ENCODE measurements around the gene ERAP2. TPM values are rescaled to one million over a fixed set of nuclear protein-coding genes. Genes with fewer than 3 reads are reported as not detected.

The ERAP2 gene
- total and polyA plus RNA-seq, 10 of the 15 experiments (the other 5 are each of a cell fraction or from before 2014, with no cell fraction given), result 4.0 to 28.7 (median 11.7) TPM

DNA sequence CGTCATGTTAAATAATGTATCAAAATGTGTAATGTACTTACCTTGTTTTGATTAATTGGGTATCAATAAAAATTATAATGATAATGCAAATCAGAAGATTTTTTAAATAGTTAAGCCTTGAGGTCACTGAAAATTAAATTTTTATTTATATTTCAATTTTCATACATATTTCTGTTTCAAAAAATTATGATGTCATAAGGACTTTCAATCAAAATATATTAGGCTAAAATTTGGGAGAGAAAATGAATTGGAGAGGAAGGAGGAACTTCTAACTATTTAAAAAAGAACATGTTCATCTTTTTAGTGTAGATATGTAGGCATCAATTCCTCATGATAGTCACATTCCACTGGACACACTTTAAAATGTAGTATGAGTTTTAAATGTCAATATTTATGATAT, 39.5 kb upstream of the ERAP2 start:
- Histone ChIP-seq H3K4me3 (no peak overlapping the region), H2AFZ (ENCODE audit: control insufficient read depth, low read depth, low read length) (no peak overlapping the region), H3K4me1 (ENCODE audit: control insufficient read depth, insufficient read depth, low read length) (peaks cover 5% of the 10 kb centered on the region; the same call in 1 of the 2 replicates), H3K9ac (ENCODE audit: control insufficient read depth, insufficient read depth, low read length) (no peak overlapping the region), H3K79me2 (ENCODE audit: control insufficient read depth, insufficient read depth, low read length) (no peaks in the 10 kb centered on the region), H3K27me3 (replicated peaks in 1 of 2; ENCODE audit: control insufficient read depth in 2 of 2, insufficient read depth in 2 of 2, low read length in 1 of 2) (no peaks in the 10 kb centered on the region), H3K27ac (ENCODE audit: control insufficient read depth, insufficient read depth) (no peak overlapping the region), H3K36me3 (ENCODE audit: control insufficient read depth in 2 of 2, insufficient read depth in 2 of 2, low read length in 1 of 2) (no peaks in the 10 kb centered on the region), H3K9me3 (replicated peaks; ENCODE audit: control insufficient read depth, insufficient read depth, low read length) (no peaks in the 10 kb centered on the region), H3K4me2 (ENCODE audit: control insufficient read depth, insufficient read depth) (no peak overlapping the region), H4K20me1 (ENCODE audit: control insufficient read depth, insufficient read depth) (no peaks in the 10 kb centered on the region)
- POLR2A ChIA-PET, result no interaction called here
- CTCF ChIA-PET, result interaction anchor here (0.8 kb wide), 1 partner anchor 75 kb away, joined by 3 read pairs; no protein-coding TSS in a partner anchor
- DNase-seq (ENCODE audit: low read depth, low spot score) (no peak), ATAC-seq (no peak), FAIRE-seq (no peak)
- intact Hi-C loops (cut with micrococcal nuclease; ENCODE audit: unreplicated experiment), result no loop called here
- SMC1A ChIA-PET (ENCODE audit: uncharacterized antibody, unreplicated experiment), result no interaction called here
- BruUV-seq (replicated peaks), result no TSS peak
- TF ChIP-seq, protein P1, sequence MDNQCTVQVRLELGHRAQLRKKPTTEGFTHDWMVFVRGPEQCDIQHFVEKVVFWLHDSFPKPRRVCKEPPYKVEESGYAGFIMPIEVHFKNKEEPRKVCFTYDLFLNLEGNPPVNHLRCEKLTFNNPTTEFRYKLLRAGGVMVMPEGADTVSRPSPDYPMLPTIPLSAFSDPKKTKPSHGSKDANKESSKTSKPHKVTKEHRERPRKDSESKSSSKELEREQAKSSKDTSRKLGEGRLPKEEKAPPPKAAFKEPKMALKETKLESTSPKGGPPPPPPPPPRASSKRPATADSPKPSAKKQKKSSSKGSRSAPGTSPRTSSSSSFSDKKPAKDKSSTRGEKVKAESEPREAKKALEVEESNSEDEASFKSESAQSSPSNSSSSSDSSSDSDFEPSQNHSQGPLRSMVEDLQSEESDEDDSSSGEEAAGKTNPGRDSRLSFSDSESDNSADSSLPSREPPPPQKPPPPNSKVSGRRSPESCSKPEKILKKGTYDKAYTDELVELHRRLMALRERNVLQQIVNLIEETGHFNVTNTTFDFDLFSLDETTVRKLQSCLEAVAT (IDR thresholded peaks at IDR 0.05), result no peak
- TF ChIP-seq IRF4 (IDR thresholded peaks at IDR 0.05; ENCODE audit: low read depth, low read length) (no peak), NFIC (IDR thresholded peaks at IDR 0.05; ENCODE audit: low read depth, low read length) (no peak), SIN3A (IDR thresholded peaks at IDR 0.05; ENCODE audit: low read depth, low read length) (no peak)
- in situ Hi-C loops (cut with MboI), result no loop called here
- RAD21 ChIA-PET (ENCODE audit: unreplicated experiment), result no interaction called here
- WGBS (ENCODE audit: insufficient coverage, insufficient replicate concordance, low lambda C conversion rate, missing lambda C conversion rate), result 100% methylated on average over 1 of the region's 1 CpG

DNA sequence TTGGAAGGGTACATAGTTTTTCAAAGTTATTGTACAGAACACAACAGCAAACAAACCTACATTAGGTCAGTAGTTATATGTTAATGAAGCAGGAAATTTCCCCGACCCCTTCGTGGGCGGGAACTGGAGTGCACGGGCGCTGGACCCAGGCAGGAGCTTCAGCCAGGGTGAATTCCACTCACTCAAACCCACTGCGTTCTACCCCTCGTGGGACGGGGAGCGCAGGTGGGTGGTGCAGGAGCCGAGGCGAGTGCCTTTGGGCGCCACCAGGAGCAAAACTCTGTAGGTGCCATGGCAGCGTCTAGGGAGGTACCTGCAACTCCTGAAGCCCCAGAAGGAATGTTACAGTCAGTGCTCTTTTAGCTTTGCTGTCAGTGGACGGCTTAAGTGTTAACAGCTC, 39.0 kb upstream of the ERAP2 start:
- no TSS peak for BruUV-seq (replicated peaks)
- SMC1A ChIA-PET (ENCODE audit: uncharacterized antibody, unreplicated experiment), result interaction anchor here (1.0 kb wide), 1 partner anchor 140 kb away, joined by 3 read pairs; no protein-coding TSS in a partner anchor
- Histone ChIP-seq H3K4me3 (no peak overlapping the region), H3K4me2 (ENCODE audit: control insufficient read depth, insufficient read depth) (no peak overlapping the region), H3K9ac (ENCODE audit: control insufficient read depth, insufficient read depth, low read length) (no peak overlapping the region), H2AFZ (ENCODE audit: control insufficient read depth, low read depth, low read length) (no peak overlapping the region), H3K9me3 (replicated peaks; ENCODE audit: control insufficient read depth, insufficient read depth, low read length) (no peaks in the 10 kb centered on the region), H3K4me1 (ENCODE audit: control insufficient read depth, insufficient read depth, low read length) (peaks cover 5% of the 10 kb centered on the region; the same call in 1 of the 2 replicates), H4K20me1 (ENCODE audit: control insufficient read depth, insufficient read depth) (no peaks in the 10 kb centered on the region), H3K79me2 (ENCODE audit: control insufficient read depth, insufficient read depth, low read length) (no peaks in the 10 kb centered on the region), H3K36me3 (ENCODE audit: control insufficient read depth in 2 of 2, insufficient read depth in 2 of 2, low read length in 1 of 2) (no peaks in the 10 kb centered on the region), H3K27ac (ENCODE audit: control insufficient read depth, insufficient read depth) (no peak overlapping the region), H3K27me3 (replicated peaks in 1 of 2; ENCODE audit: control insufficient read depth in 2 of 2, insufficient read depth in 2 of 2, low read length in 1 of 2) (no peaks in the 10 kb centered on the region)
- DNase-seq (ENCODE audit: low read depth, low spot score), result no peak
- CTCF ChIA-PET, result interaction anchor here (0.8 kb wide), 1 partner anchor 76 kb away, joined by 3 read pairs; no protein-coding TSS in a partner anchor
- FAIRE-seq, result no peak
- RAD21 ChIA-PET (ENCODE audit: unreplicated experiment), result no interaction called here
- in situ Hi-C loops (cut with MboI), result no loop called here
- ATAC-seq, result no peak
- intact Hi-C loops (cut with micrococcal nuclease; ENCODE audit: unreplicated experiment), result no loop called here
- 16% methylated on average over 14 of the region's 14 CpGs for WGBS (ENCODE audit: insufficient coverage, insufficient replicate concordance, low lambda C conversion rate, missing lambda C conversion rate)
- TF ChIP-seq PAX5 (IDR thresholded peaks at IDR 0.05; ENCODE audit: borderline replicate concordance, low read depth, low read length), result no peak
- TF ChIP-seq ZNF207 (IDR thresholded peaks at IDR 0.05; ENCODE audit: borderline replicate concordance), result no peak
- TF ChIP-seq POU2F2 (IDR thresholded peaks at IDR 0.05; ENCODE audit: borderline replicate concordance, low read depth, low read length), result no peak
- TF ChIP-seq RUNX3 (IDR thresholded peaks at IDR 0.05; ENCODE audit: low read length), result no peak
- no peak for TF ChIP-seq NFYA (IDR thresholded peaks at IDR 0.05; ENCODE audit: borderline replicate concordance, low read depth, low read length)
- no peak for TF ChIP-seq ZSCAN29 (IDR thresholded peaks at IDR 0.05)
- no peak for TF ChIP-seq TCF7 (IDR thresholded peaks at IDR 0.05; ENCODE audit: borderline replicate concordance)
- no peak for TF ChIP-seq IKZF1 (conservative IDR thresholded peaks at IDR 0.05)
- TF ChIP-seq, protein P2, sequence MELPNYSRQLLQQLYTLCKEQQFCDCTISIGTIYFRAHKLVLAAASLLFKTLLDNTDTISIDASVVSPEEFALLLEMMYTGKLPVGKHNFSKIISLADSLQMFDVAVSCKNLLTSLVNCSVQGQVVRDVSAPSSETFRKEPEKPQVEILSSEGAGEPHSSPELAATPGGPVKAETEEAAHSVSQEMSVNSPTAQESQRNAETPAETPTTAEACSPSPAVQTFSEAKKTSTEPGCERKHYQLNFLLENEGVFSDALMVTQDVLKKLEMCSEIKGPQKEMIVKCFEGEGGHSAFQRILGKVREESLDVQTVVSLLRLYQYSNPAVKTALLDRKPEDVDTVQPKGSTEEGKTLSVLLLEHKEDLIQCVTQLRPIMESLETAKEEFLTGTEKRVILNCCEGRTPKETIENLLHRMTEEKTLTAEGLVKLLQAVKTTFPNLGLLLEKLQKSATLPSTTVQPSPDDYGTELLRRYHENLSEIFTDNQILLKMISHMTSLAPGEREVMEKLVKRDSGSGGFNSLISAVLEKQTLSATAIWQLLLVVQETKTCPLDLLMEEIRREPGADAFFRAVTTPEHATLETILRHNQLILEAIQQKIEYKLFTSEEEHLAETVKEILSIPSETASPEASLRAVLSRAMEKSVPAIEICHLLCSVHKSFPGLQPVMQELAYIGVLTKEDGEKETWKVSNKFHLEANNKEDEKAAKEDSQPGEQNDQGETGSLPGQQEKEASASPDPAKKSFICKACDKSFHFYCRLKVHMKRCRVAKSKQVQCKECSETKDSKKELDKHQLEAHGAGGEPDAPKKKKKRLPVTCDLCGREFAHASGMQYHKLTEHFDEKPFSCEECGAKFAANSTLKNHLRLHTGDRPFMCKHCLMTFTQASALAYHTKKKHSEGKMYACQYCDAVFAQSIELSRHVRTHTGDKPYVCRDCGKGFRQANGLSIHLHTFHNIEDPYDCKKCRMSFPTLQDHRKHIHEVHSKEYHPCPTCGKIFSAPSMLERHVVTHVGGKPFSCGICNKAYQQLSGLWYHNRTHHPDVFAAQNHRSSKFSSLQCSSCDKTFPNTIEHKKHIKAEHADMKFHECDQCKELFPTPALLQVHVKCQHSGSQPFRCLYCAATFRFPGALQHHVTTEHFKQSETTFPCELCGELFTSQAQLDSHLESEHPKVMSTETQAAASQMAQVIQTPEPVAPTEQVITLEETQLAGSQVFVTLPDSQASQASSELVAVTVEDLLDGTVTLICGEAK (IDR thresholded peaks at IDR 0.05; ENCODE audit: borderline replicate concordance), result no peak
- TF ChIP-seq SIN3A (IDR thresholded peaks at IDR 0.05; ENCODE audit: low read depth, low read length), result no peak
- TF ChIP-seq MYB (IDR thresholded peaks at IDR 0.05; ENCODE audit: borderline replicate concordance, low read depth, low read length), result no peak
- POLR2A ChIA-PET, result interaction anchor here (1.1 kb wide), 1 partner anchor 12 kb away, joined by 3 read pairs; no protein-coding TSS in a partner anchor

Data from GM12878 (cell line).